Astrocyte (in vitro differentiated cells and primary cell): ENCODE results near the gene CYP27A1. TPM values are rescaled to one million over a fixed set of nuclear protein-coding genes. Genes with fewer than 3 reads are reported as not detected.

Experiments used
- DNase-seq: peaks from one replicate; pipeline ENCODE4 v3.0.0-alpha.2; 2010; ENCODE audit warnings: low read depth
- FAIRE-seq: peaks from 2 replicates; lab custom pipeline; 2011; peaks lifted over from hg19 to GRCh38; lab: Jason Lieb, UNC
- H2AFZ ChIP-seq: 2 replicates; pipeline ENCODE4 v1.6.0; 2012; ENCODE audit warnings: low read depth, low read length, inconsistent platforms
- H3K27ac ChIP-seq: 2 replicates; pipeline ENCODE4 v1.5.1; 2011; ENCODE audit warnings: low read depth, low read length, inconsistent platforms
- H3K27me3 ChIP-seq: 2 replicates; pipeline ENCODE4 v1.6.0; 2011; ENCODE audit warnings: low read length, inconsistent platforms; ENCODE audit not compliant: insufficient read depth
- H3K36me3 ChIP-seq: 2 replicates; pipeline ENCODE4 v1.5.1; 2011; ENCODE audit warnings: low read length, inconsistent platforms; ENCODE audit not compliant: insufficient read depth
- H3K4me1 ChIP-seq: 2 replicates; pipeline ENCODE4 v1.5.1; 2011; ENCODE audit warnings: low read length, inconsistent platforms; ENCODE audit not compliant: insufficient read depth
- H3K4me2 ChIP-seq: 2 replicates; pipeline ENCODE4 v1.6.0; 2012; ENCODE audit warnings: low read length, inconsistent platforms
- H3K4me3 ChIP-seq: 2 replicates; pipeline ENCODE4 v1.5.1; 2011; ENCODE audit warnings: low read depth, mild to moderate bottlenecking, low read length, inconsistent platforms; ENCODE audit not compliant: insufficient read depth
- H3K79me2 ChIP-seq: 2 replicates; pipeline ENCODE4 v1.6.0; 2012; ENCODE audit warnings: mild to moderate bottlenecking, low read length, inconsistent platforms; ENCODE audit not compliant: insufficient read depth
- H3K9ac ChIP-seq: 2 replicates; pipeline ENCODE4 v1.6.0; 2012; ENCODE audit warnings: mild to moderate bottlenecking, low read length, inconsistent platforms
- H3K9me3 ChIP-seq: 2 replicates; pipeline ENCODE4 v1.5.1; 2012; ENCODE audit warnings: low read depth, mild to moderate bottlenecking, low read length, inconsistent platforms; ENCODE audit not compliant: insufficient read depth
- H4K20me1 ChIP-seq: 2 replicates; pipeline ENCODE4 v1.6.0; 2012; ENCODE audit warnings: low read length, inconsistent platforms; ENCODE audit not compliant: insufficient read depth
- H3K27ac Mint-ChIP-seq: one replicate; pipeline ENCODE4 v1.8.0; 2021; ENCODE audit warnings: mild to moderate bottlenecking, mixed read lengths; ENCODE audit not compliant: unreplicated experiment
- H3K27me3 Mint-ChIP-seq: one replicate; pipeline ENCODE4 v1.8.0; 2021; ENCODE audit warnings: low read depth, mixed read lengths; ENCODE audit not compliant: unreplicated experiment
- H3K36me3 Mint-ChIP-seq: one replicate; pipeline ENCODE4 v1.8.0; 2021; ENCODE audit warnings: low read depth, mixed read lengths; ENCODE audit not compliant: unreplicated experiment
- H3K4me1 Mint-ChIP-seq: one replicate; pipeline ENCODE4 v1.8.0; 2021; ENCODE audit warnings: low read depth, mixed read lengths; ENCODE audit not compliant: unreplicated experiment
- H3K4me3 Mint-ChIP-seq: one replicate; pipeline ENCODE4 v1.8.0; 2021; ENCODE audit warnings: mild to moderate bottlenecking, moderate library complexity, mixed read lengths; ENCODE audit not compliant: unreplicated experiment
- H3K9me3 Mint-ChIP-seq: one replicate; pipeline ENCODE4 v1.8.0; 2021; ENCODE audit warnings: mild to moderate bottlenecking, mixed read lengths; ENCODE audit not compliant: unreplicated experiment
- EZH2 ChIP-seq: IDR thresholded peaks from 2 replicates; pipeline ENCODE4 v1.6.1; 2012; ENCODE audit warnings: mild to moderate bottlenecking, low read length, inconsistent platforms; ENCODE audit not compliant: insufficient read depth
- total RNA-seq: library from RNA; stranded (reverse); gene quantifications from 2 replicates; pipeline ENCODE4 v1.2.1, GENCODE V29; 2021
- TF ChIP-seq, protein P1 (sequence below): IDR thresholded peaks from 2 replicates; pipeline ENCODE4 v1.5.1; 2011; ENCODE audit warnings: low read depth, mild to moderate bottlenecking, inconsistent platforms, low read length, moderate library complexity; ENCODE audit not compliant: insufficient read depth

CYP27A1 gene
- total RNA-seq, 1 donor from 2014 or later: 3.9 TPM

DNA sequence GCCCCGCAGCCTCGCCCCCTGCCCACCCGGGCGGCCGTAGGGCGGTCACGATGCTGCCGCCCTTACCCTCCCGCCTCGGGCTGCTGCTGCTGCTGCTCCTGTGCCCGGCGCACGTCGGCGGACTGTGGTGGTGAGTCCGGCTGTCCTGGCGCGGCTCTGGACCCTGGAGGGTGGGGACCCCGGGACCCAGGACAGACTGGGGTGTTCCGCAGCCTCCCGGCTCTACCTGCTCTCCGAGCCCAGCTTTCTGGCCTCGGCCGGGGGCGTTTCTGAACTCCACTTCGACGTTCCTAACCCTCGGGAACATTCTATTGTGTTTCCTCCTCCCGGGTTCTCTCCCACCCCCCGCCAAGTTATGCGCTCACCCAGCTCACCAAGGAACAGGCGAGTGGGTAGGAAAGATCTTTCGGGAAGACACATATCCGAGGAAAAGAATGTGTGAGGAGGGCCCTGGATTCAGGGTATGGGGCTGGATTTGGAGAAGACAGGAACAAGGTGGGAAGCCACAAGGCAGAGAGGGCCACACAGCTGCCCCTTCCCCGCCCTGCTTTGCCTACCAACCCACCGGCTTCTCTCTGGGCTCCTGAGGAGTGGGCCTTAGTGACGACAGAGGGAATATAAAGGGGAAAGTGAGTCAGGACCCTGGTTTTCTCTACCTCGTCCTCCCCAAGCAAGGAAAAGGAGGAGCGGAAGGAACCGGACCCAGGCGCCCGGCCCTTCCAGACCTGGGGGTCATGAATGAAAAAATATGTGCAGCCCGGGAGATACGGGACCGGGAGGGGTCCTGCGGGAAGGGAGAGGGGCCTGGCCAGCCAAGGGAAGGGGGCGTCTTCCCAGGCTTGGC is 78.3 kb downstream of the CYP27A1 start:
- no peaks in the 10 kb centered on the region for H3K9me3 Mint-ChIP-seq
- TF ChIP-seq EZH2: peak; percentile 84
- TF ChIP-seq, protein P1, sequence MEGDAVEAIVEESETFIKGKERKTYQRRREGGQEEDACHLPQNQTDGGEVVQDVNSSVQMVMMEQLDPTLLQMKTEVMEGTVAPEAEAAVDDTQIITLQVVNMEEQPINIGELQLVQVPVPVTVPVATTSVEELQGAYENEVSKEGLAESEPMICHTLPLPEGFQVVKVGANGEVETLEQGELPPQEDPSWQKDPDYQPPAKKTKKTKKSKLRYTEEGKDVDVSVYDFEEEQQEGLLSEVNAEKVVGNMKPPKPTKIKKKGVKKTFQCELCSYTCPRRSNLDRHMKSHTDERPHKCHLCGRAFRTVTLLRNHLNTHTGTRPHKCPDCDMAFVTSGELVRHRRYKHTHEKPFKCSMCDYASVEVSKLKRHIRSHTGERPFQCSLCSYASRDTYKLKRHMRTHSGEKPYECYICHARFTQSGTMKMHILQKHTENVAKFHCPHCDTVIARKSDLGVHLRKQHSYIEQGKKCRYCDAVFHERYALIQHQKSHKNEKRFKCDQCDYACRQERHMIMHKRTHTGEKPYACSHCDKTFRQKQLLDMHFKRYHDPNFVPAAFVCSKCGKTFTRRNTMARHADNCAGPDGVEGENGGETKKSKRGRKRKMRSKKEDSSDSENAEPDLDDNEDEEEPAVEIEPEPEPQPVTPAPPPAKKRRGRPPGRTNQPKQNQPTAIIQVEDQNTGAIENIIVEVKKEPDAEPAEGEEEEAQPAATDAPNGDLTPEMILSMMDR: no peak
- Histone ChIP-seq H3K79me2 (no peaks in the 10 kb centered on the region), H2AFZ (peak overlapping the region; percentile 63), H3K27me3 (peaks cover 65% of the 10 kb centered on the region), H3K9me3 (no peaks in the 10 kb centered on the region), H3K36me3 (no peaks in the 10 kb centered on the region), H3K4me2 (peak overlapping the region; percentile 55), H3K4me1 (no peaks in the 10 kb centered on the region), H4K20me1 (peaks cover 8% of the 10 kb centered on the region), H3K4me3 (no peak overlapping the region), H3K27ac (no peak overlapping the region), H3K9ac (no peak overlapping the region)
- DNase-seq (no peak), FAIRE-seq (no peak)
- peaks cover 6% of the 10 kb centered on the region for H3K36me3 Mint-ChIP-seq
- no peak overlapping the region for H3K27ac Mint-ChIP-seq
- peaks cover 19% of the 10 kb centered on the region for H3K4me1 Mint-ChIP-seq
- peak overlapping the region; percentile 76 for H3K4me3 Mint-ChIP-seq
- H3K27me3 Mint-ChIP-seq: peaks cover 82% of the 10 kb centered on the region

DNA sequence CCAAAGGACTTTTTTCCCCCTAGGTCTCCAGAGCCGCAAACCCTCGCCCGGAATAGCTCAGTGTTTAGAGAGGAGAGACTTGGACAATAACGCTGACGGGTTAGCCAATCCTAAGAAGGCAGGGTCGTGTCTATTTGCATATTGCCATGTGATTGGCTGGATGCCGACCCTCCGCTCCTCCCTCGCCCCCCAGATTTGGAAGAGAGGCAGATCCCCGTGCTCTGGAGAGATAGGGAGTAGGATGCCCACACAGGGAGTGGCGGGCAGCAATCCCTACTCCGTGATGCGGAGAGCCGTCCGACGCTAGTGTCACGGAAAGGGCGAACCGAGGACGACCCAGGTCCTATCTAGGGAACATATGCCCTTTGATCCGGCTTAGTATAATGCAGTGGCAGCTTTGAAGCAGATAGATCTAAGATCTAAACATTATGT is 79.0 kb downstream of the CYP27A1 start:
- no peak overlapping the region for H3K27ac ChIP-seq
- H3K4me3 ChIP-seq: no peak overlapping the region
- no peak overlapping the region for H3K27ac Mint-ChIP-seq
- H3K36me3 Mint-ChIP-seq: peaks cover 3% of the 10 kb centered on the region
- no peaks in the 10 kb centered on the region for H3K9me3 ChIP-seq
- no peak for FAIRE-seq
- no peaks in the 10 kb centered on the region for H3K79me2 ChIP-seq
- peaks cover 57% of the 10 kb centered on the region for H3K27me3 ChIP-seq
- TF ChIP-seq, protein P1: no peak
- peak; percentile 48 for TF ChIP-seq EZH2
- no peaks in the 10 kb centered on the region for H3K4me1 ChIP-seq
- peaks cover 78% of the 10 kb centered on the region for H3K27me3 Mint-ChIP-seq
- H3K36me3 ChIP-seq: no peaks in the 10 kb centered on the region
- H3K9ac ChIP-seq: no peak overlapping the region
- H3K4me1 Mint-ChIP-seq: peaks cover 19% of the 10 kb centered on the region
- H4K20me1 ChIP-seq: peaks cover 8% of the 10 kb centered on the region
- H2AFZ ChIP-seq: no peak overlapping the region
- no peaks in the 10 kb centered on the region for H3K9me3 Mint-ChIP-seq
- H3K4me2 ChIP-seq: peak overlapping the region; percentile 32
- H3K4me3 Mint-ChIP-seq: no peak overlapping the region
- peak; percentile 60 for DNase-seq
